B cell (primary cell): ENCODE results near the gene HDGFL2. TPM values are rescaled to one million over a fixed set of nuclear protein-coding genes. Genes with fewer than 3 reads are reported as not detected.

Experiments
- ATAC-seq: fragments of 200-7000 bp; cut with Tn5 transposase; one replicate; pipeline ENCODE4 v1.10.0; 2021; ENCODE audit warnings: low read depth, mild to moderate bottlenecking, moderate number of reproducible peaks, moderate library complexity
- CTCF ChIA-PET: fragments of 350-600 bp; sonication (Branson Sonifier 250); formaldehyde crosslinking; loops from one replicate; lab custom pipeline; 2021; ENCODE audit warnings: antibody characterized with exemption, inconsistent platforms; lab: Charles Lee
- POLR2A ChIA-PET: fragments of 350-600 bp; sonication (Branson Sonifier 250); formaldehyde crosslinking; loops from one replicate; lab custom pipeline; 2021; ENCODE audit warnings: antibody characterized with exemption; lab: Charles Lee
- DNase-seq: peaks from one replicate; pipeline ENCODE4 v3.0.0; 2013
- H2AFZ ChIP-seq: 2 replicates; pipeline ENCODE4 v1.6.1; 2012; ENCODE audit warnings: mild to moderate bottlenecking, low read depth, low read length; ENCODE audit not compliant: insufficient read depth, poor library complexity, severe bottlenecking
- H3K27ac ChIP-seq, 2 donors: 1 replicate in 1 of 2; 2 replicates in 1 of 2; pipeline ENCODE4 v1.5.1; 2012 to 2013; ENCODE audit warnings: low read length in 2 of 2, mild to moderate bottlenecking in 2 of 2, moderate library complexity in 1 of 2
- H3K27me3 ChIP-seq, 4 experiments: fragments of 200-600 bp in 1 of 4; sonication (generic) in 1 of 4; replicated peaks in 1 of 4; 1 replicate in 2 of 4; 2 replicates in 2 of 4; pipeline versions ENCODE4 v1.6.1 to v1.7.0; 2013 to 2016; ENCODE audit warnings: low read length in 3 of 4, mild to moderate bottlenecking in 2 of 4, mixed read lengths in 1 of 4, moderate library complexity in 1 of 4; ENCODE audit not compliant: insufficient read depth in 4 of 4, control insufficient read depth in 3 of 4; ENCODE audit errors: control extremely low read depth in 1 of 4
- H3K36me3 ChIP-seq, 2 experiments: replicated peaks in 1 of 2; 1 replicate in 1 of 2; 2 replicates in 1 of 2; pipeline versions ENCODE4 v1.6.1 to v1.7.1; 2013; ENCODE audit warnings: low read length in 1 of 2; ENCODE audit not compliant: insufficient read depth in 2 of 2, control insufficient read depth in 1 of 2; ENCODE audit errors: control extremely low read depth in 1 of 2, extremely low read depth in 1 of 2
- H3K4me1 ChIP-seq, 2 donors: fragments of 200-600 bp in 1 of 2; sonication (generic) in 1 of 2; 1 replicate in 1 of 2; 2 replicates in 1 of 2; pipeline versions ENCODE4 v1.5.1 to v1.6.1; 2013 to 2017; ENCODE audit warnings: low read length in 2 of 2; ENCODE audit not compliant: control insufficient read depth in 2 of 2, insufficient read depth in 2 of 2
- H3K4me2 ChIP-seq: replicated peaks from 2 replicates; pipeline ENCODE3; 2012; ENCODE audit warnings: mild to moderate bottlenecking, low read depth, low read length; ENCODE audit not compliant: poor library complexity, severe bottlenecking
- H3K4me3 ChIP-seq, 5 experiments: fragments of 200-600 bp in 1 of 5; sonication (generic) in 1 of 5; 1 replicate in 3 of 5; 2 replicates in 2 of 5; pipeline versions ENCODE4 v1.5.1 to v1.7.0; 2011 to 2016; ENCODE audit warnings: low read length in 4 of 5, mild to moderate bottlenecking in 4 of 5, low read depth in 2 of 5, control low read depth in 1 of 5, moderate library complexity in 1 of 5; ENCODE audit not compliant: insufficient read depth in 1 of 5; ENCODE audit errors: control extremely low read depth in 1 of 5, extremely low read depth in 1 of 5
- H3K79me2 ChIP-seq: fragments of 200-600 bp; sonication (generic); one replicate; pipeline ENCODE4 v1.6.0; 2016; ENCODE audit warnings: low read length; ENCODE audit not compliant: control insufficient read depth, insufficient read depth
- H3K9ac ChIP-seq: fragments of 200-600 bp; sonication (generic); 2 replicates; pipeline ENCODE4 v1.6.1; 2017; ENCODE audit warnings: mild to moderate bottlenecking, low read length, moderate library complexity
- H3K9me3 ChIP-seq, 3 donors: one replicate each; pipeline versions ENCODE4 v1.6.1 to v1.7.1; 2013; ENCODE audit warnings: low read length in 2 of 3; ENCODE audit not compliant: control insufficient read depth in 2 of 3, insufficient read depth in 1 of 3; ENCODE audit errors: control extremely low read depth in 1 of 3
- H4K20me1 ChIP-seq: 2 replicates; pipeline ENCODE4 v1.6.0; 2012; ENCODE audit warnings: mild to moderate bottlenecking, low read length; ENCODE audit not compliant: insufficient read depth, control insufficient read depth, poor library complexity, severe bottlenecking
- H3K27ac Mint-ChIP-seq: one replicate; pipeline ENCODE4 v1.8.0; 2021; ENCODE audit warnings: mixed read lengths
- H3K27me3 Mint-ChIP-seq: one replicate; pipeline ENCODE4 v1.8.0; 2021; ENCODE audit warnings: mixed read lengths
- H3K4me1 Mint-ChIP-seq: one replicate; pipeline ENCODE4 v1.8.0; 2021; ENCODE audit warnings: mixed read lengths
- H3K4me3 Mint-ChIP-seq: one replicate; pipeline ENCODE4 v1.8.0; 2021; ENCODE audit warnings: mixed read lengths
- H3K9me3 Mint-ChIP-seq: one replicate; pipeline ENCODE4 v1.8.0; 2022; ENCODE audit warnings: mixed read lengths; ENCODE audit not compliant: insufficient read depth
- CTCF ChIP-seq: fragments of 200-600 bp; IDR thresholded peaks from one replicate; pipeline ENCODE4 v1.8.0; 2022; ENCODE audit warnings: antibody characterized with exemption, mild to moderate bottlenecking
- EZH2 ChIP-seq: IDR thresholded peaks from 2 replicates; pipeline ENCODE4 v1.6.1; 2012; ENCODE audit warnings: borderline replicate concordance, low read depth, mild to moderate bottlenecking, moderate library complexity, low read length; ENCODE audit not compliant: insufficient read depth, poor library complexity, severe bottlenecking
- WGBS: methylation state at CpG from one replicate; pipeline ENCODE4 v1.1.5; 2013; ENCODE audit warnings: missing lambda C conversion rate; ENCODE audit not compliant: insufficient coverage; 5-methylcytosine and 5-hydroxymethylcytosine counted together
- intact Hi-C: fragments of 100-400 bp; cut with micrococcal nuclease; formaldehyde crosslinking; loops from one replicate; pipeline ENCODE4 v1.10.0; 2022
- polyA plus RNA-seq: library from polyadenylated mRNA; depleted of rRNA; stranded (reverse); fragments of >200 nt; gene quantifications from 2 replicates; pipeline ENCODE4 v1.2.3, GENCODE V29; 2012
- total RNA-seq, 2 donors: library from RNA; stranded (reverse); fragments of 120-200 nt in 1 of 2; gene quantifications; 1 replicate in 1 of 2; 2 replicates in 1 of 2; pipeline versions ENCODE4 v1.2.3 to v1.2.4, GENCODE V29; 2013 to 2022

Gene HDGFL2
- total and polyA plus RNA-seq, 2 donors (not counting 1 experiment from before 2014, with no cell fraction given): 18.4 to 49.9 TPM

DNA sequence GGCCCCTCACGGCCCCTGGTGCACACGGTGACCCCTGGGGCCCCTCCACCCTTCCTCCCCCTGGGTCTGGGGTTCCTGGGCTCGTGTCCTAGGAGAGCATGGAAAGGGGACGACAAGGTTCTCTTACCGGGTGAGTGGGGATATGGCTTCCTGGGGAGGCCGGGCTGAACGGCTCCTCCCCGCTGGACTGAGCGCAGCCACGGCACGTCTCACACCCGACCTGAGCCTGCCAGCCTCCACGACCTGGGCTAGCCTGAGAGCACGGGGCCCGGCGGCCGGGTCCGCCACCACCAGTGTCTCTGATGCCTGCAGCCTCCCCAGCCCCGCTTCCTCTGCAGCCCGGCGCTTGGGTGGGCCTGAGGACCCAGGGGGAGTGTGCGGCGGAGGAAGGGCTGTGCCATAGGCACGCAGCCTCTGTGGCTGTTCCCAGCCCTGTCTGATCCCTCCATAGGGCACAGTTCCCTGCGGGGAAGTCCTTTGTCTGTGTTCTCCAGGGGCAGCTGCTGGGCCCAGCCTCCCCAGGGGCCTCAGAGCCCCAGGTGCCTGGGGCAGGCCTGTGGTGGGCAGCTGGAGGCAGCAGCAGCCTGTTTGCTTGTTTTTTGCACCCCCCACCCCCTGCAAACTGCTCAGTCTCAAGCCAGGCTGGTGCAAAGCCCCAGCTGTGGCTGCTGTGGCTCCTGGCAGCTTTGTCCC, 31.2 kb downstream of the HDGFL2 start:
- Histone ChIP-seq H3K36me3 (peaks cover 0 to 15% of the 10 kb centered on the region in 2 experiments), H3K27me3 (no peaks in the 10 kb centered on the region), H4K20me1 (no peaks in the 10 kb centered on the region), H3K27ac (no peak overlapping the region), H3K9me3 (peaks cover 0 to 4% (median 0%) of the 10 kb centered on the region in 3 donors), H2AFZ (no peak overlapping the region), H3K79me2 (no peaks in the 10 kb centered on the region), H3K4me2 (no peak overlapping the region), H3K4me3 (no peak overlapping the region), H3K4me1 (no peaks in the 10 kb centered on the region), H3K9ac (no peak overlapping the region)
- ChIA-PET CTCF (no interaction called here), POLR2A (no interaction called here)
- intact Hi-C loops: no loop called here
- Mint-ChIP-seq H3K27me3 (no peaks in the 10 kb centered on the region), H3K27ac (no peak overlapping the region), H3K9me3 (no peaks in the 10 kb centered on the region), H3K4me3 (no peak overlapping the region), H3K4me1 (no peaks in the 10 kb centered on the region)
- ATAC-seq: no peak
- no peak for TF ChIP-seq CTCF
- no peak for TF ChIP-seq EZH2
- DNase-seq: no peak
- WGBS: 90% methylated on average over 22 of the region's 25 CpGs

DNA sequence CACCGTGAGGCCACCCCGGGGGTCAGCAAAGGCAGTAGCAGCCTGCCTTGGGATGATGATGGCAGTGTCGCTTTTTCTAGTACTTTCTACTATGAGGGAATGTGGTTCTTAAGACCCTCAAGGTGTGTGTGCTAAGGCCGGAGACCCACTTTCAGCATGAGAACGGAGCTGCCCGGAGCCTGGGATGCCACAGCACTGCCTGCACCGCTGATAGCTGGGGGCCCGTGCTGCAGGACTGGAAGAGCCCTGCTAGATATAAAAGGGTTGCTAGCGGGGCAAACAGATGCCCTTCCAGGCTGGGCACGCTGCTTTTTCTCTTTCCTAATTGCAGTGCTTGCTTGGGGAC, 31.7 kb downstream of the HDGFL2 start:
- DNase-seq (no peak), ATAC-seq (no peak)
- H3K4me3 ChIP-seq: no peak overlapping the region
- H3K4me1 ChIP-seq: no peaks in the 10 kb centered on the region
- no peak for TF ChIP-seq EZH2
- TF ChIP-seq CTCF: no peak
- no peak overlapping the region for H3K4me2 ChIP-seq
- Mint-ChIP-seq H3K4me1 (no peaks in the 10 kb centered on the region), H3K9me3 (no peaks in the 10 kb centered on the region), H3K27ac (no peak overlapping the region), H3K4me3 (no peak overlapping the region), H3K27me3 (no peaks in the 10 kb centered on the region)
- no peaks in the 10 kb centered on the region for H3K27me3 ChIP-seq
- no peak overlapping the region for H2AFZ ChIP-seq
- no peak overlapping the region for H3K9ac ChIP-seq
- H3K9me3 ChIP-seq: peaks cover 0 to 8% (median 0%) of the 10 kb centered on the region in 3 donors
- H3K36me3 ChIP-seq: peaks cover 0 to 11% of the 10 kb centered on the region in 2 experiments
- H4K20me1 ChIP-seq: no peaks in the 10 kb centered on the region
- WGBS: 95% methylated on average over 10 of the region's 10 CpGs
- no peak overlapping the region for H3K27ac ChIP-seq
- ChIA-PET CTCF (no interaction called here), POLR2A (no interaction called here)
- H3K79me2 ChIP-seq: no peaks in the 10 kb centered on the region
- intact Hi-C loops: no loop called here
